Endothelial cell of umbilical vein (primary cell): ENCODE results near the gene PRKAR1B. TPM values are rescaled to one million over a fixed set of nuclear protein-coding genes. Genes with fewer than 3 reads are reported as not detected.

Experiments
- BruUV-seq: library from RNA; stranded (reverse); fragments of 400-500 nt; replicated peaks from 2 replicates; lab custom pipeline; 2021; lab: Mats Ljungman, UMichigan
- CTCF ChIA-PET: fragments of 300-600, 350-600 bp; sonication (Branson Sonifier 250); formaldehyde crosslinking; loops from one replicate; lab custom pipeline; 2021; ENCODE audit warnings: antibody characterized with exemption, inconsistent platforms; lab: Charles Lee
- POLR2A ChIA-PET: fragments of 300-600, 350-600 bp; sonication (Branson Sonifier 250); formaldehyde crosslinking; loops from one replicate; lab custom pipeline; 2021; ENCODE audit warnings: antibody characterized with exemption, inconsistent platforms; lab: Charles Lee
- DNase-seq: peaks from one replicate; pipeline ENCODE4 v3.0.0-alpha.2; 2011; ENCODE audit warnings: low read depth, low spot score
- FAIRE-seq: peaks from 2 replicates; lab custom pipeline; 2011; peaks lifted over from hg19 to GRCh38; lab: Jason Lieb, UNC
- H2AFZ ChIP-seq: 2 replicates; pipeline ENCODE4 v1.6.0; 2012; ENCODE audit warnings: low read depth, low read length, control low read depth, inconsistent platforms
- H3K27ac ChIP-seq: 2 replicates; pipeline ENCODE4 v1.5.1; 2011; ENCODE audit warnings: low read depth, mild to moderate bottlenecking, control low read depth, low read length, moderate library complexity; ENCODE audit not compliant: insufficient read depth
- H3K27me3 ChIP-seq, 2 experiments: 2 replicates each; pipeline versions ENCODE4 v1.6.0 to v1.6.1; 2011; ENCODE audit warnings: low read length in 2 of 2, mixed read lengths in 1 of 2; ENCODE audit not compliant: control insufficient read depth in 2 of 2, insufficient read depth in 2 of 2
- H3K36me3 ChIP-seq, 2 experiments: 2 replicates in 1 of 2; 3 replicates in 1 of 2; pipeline ENCODE4 v1.5.1; 2011; ENCODE audit warnings: low read length in 2 of 2, mild to moderate bottlenecking in 1 of 2, moderate library complexity in 1 of 2; ENCODE audit not compliant: control insufficient read depth in 2 of 2, insufficient read depth in 2 of 2; ENCODE audit errors: extremely low read depth in 1 of 2
- H3K4me1 ChIP-seq: 3 replicates; pipeline ENCODE4 v1.5.1; 2011; ENCODE audit warnings: mild to moderate bottlenecking, low read length; ENCODE audit not compliant: control insufficient read depth, insufficient read depth; ENCODE audit errors: extremely low read depth
- H3K4me2 ChIP-seq: 2 replicates; pipeline ENCODE4 v1.6.1; 2011; ENCODE audit warnings: low read length, control low read depth, mixed read lengths; ENCODE audit not compliant: insufficient read depth
- H3K4me3 ChIP-seq, 3 experiments: fragments of 200-600 bp in 1 of 3; sonication (generic), shearing (Covaris generic) in 1 of 3; replicated peaks in 1 of 3; 2 replicates each; pipeline ENCODE4 v1.5.1; 2011 to 2016; ENCODE audit warnings: control low read depth in 3 of 3, low read length in 3 of 3, mild to moderate bottlenecking in 2 of 3, inconsistent platforms in 1 of 3, low read depth in 1 of 3, moderate library complexity in 1 of 3; ENCODE audit not compliant: insufficient read depth in 1 of 3
- H3K79me2 ChIP-seq: 2 replicates; pipeline ENCODE4 v1.6.0; 2012; ENCODE audit warnings: low read length, inconsistent platforms; ENCODE audit not compliant: control insufficient read depth, insufficient read depth
- H3K9ac ChIP-seq: replicated peaks from 2 replicates; pipeline ENCODE3; 2011; ENCODE audit warnings: low read length, control low read depth; ENCODE audit not compliant: insufficient read depth; ENCODE audit errors: extremely low read depth
- H3K9me1 ChIP-seq: replicated peaks from 3 replicates; pipeline ENCODE4 v1.6.0; 2011; ENCODE audit warnings: mild to moderate bottlenecking, low read length; ENCODE audit not compliant: control insufficient read depth, insufficient read depth; ENCODE audit errors: extremely low read depth
- H3K9me3 ChIP-seq: replicated peaks from 2 replicates; pipeline ENCODE4 v1.5.1; 2012; ENCODE audit warnings: low read length, inconsistent platforms; ENCODE audit not compliant: control insufficient read depth, insufficient read depth
- H4K20me1 ChIP-seq: replicated peaks from 2 replicates; pipeline ENCODE3; 2011; ENCODE audit warnings: mild to moderate bottlenecking, low read length; ENCODE audit not compliant: control insufficient read depth, insufficient read depth; ENCODE audit errors: extremely low read depth
- EZH2 ChIP-seq: IDR thresholded peaks from 2 replicates; pipeline ENCODE4 v1.6.1; 2012; ENCODE audit warnings: borderline replicate concordance, low read depth, mild to moderate bottlenecking, moderate library complexity, low read length, inconsistent platforms; ENCODE audit not compliant: severe bottlenecking
- FOS ChIP-seq: IDR thresholded peaks from 2 replicates; pipeline ENCODE4 v1.6.1; 2011; ENCODE audit warnings: mild to moderate bottlenecking, low read length, moderate library complexity, borderline replicate concordance; ENCODE audit not compliant: insufficient read depth
- GATA2 ChIP-seq: IDR thresholded peaks from 2 replicates; pipeline ENCODE4 v1.7.0; 2011; ENCODE audit warnings: low read depth, mild to moderate bottlenecking, moderate library complexity, mixed read lengths, low read length; ENCODE audit not compliant: insufficient read length, insufficient read depth
- JUN ChIP-seq: IDR thresholded peaks from 2 replicates; pipeline ENCODE4 v1.6.1; 2011; ENCODE audit warnings: borderline replicate concordance, low read depth; ENCODE audit not compliant: insufficient read length, insufficient read depth
- MYC ChIP-seq: IDR thresholded peaks from one replicate; pipeline ENCODE4 v1.6.1; 2011; ENCODE audit warnings: mild to moderate bottlenecking, low read depth, low read length
- POLR2A ChIP-seq: IDR thresholded peaks from 2 replicates; pipeline ENCODE4 v1.6.1; 2012; ENCODE audit warnings: low read depth, mild to moderate bottlenecking, control low read depth, low read length
- POLR2AphosphoS5 ChIP-seq: IDR thresholded peaks from 2 replicates; pipeline ENCODE4 v1.6.1; 2012; ENCODE audit warnings: low read depth, mild to moderate bottlenecking, control low read depth, low read length, moderate library complexity; ENCODE audit not compliant: insufficient read depth
- dilution Hi-C: fragments of 300-500 bp; cut with MboI; formaldehyde crosslinking; loops from one replicate; pipeline ENCODE4 v1.15.0; 2019; ENCODE audit warnings: low sequenced_read_pairs; ENCODE audit not compliant: extremely low pct_ligation_motif_present
- intact Hi-C: fragments of 100-400 bp; cut with micrococcal nuclease; formaldehyde crosslinking; loops from one replicate; pipeline ENCODE4 v1.10.0; 2022
- polyA plus RNA-seq, 4 experiments: library from polyadenylated mRNA; depleted of rRNA in 3 of 4; stranded (reverse) in 3 of 4; unstranded in 1 of 4; fragments of >200 nt; gene quantifications; 2 replicates each; pipeline versions ENCODE4 v1.2.1 to v1.2.3, GENCODE V29; 2011 to 2012; ENCODE audit warnings: missing spikeins in 1 of 4
- total RNA-seq: library from RNA; stranded (reverse); gene quantifications from 2 replicates; pipeline ENCODE4 v1.2.3, GENCODE V29; 2021
- TF ChIP-seq, protein P1 (sequence below), 2 donors: IDR thresholded peaks; 1 replicate in 1 of 2; 2 replicates in 1 of 2; pipeline ENCODE4 v1.5.1; 2011; ENCODE audit warnings: low read length in 2 of 2, mild to moderate bottlenecking in 2 of 2, moderate library complexity in 2 of 2, control low read depth in 1 of 2, inconsistent platforms in 1 of 2, low read depth in 1 of 2; ENCODE audit not compliant: insufficient read depth in 1 of 2; ENCODE audit errors: extremely low read depth in 1 of 2
- TF ChIP-seq, protein P2 (sequence below): IDR thresholded peaks from 2 replicates; pipeline ENCODE4 v1.6.1; 2011; ENCODE audit not compliant: insufficient read depth, insufficient read length

Gene PRKAR1B
- total and polyA plus RNA-seq, 2 donors (not counting 3 experiments of a cell fraction or from before 2014, with no cell fraction given): 15.4 to 29.2 TPM

GRCh38 chr7:507623-508300 is 219.3 kb downstream of the PRKAR1B start:
- Histone ChIP-seq H3K4me3 (no peak overlapping the region), H3K27ac (no peak overlapping the region), H3K9me1 (no peaks in the 10 kb centered on the region), H3K9me3 (no peaks in the 10 kb centered on the region), H3K4me2 (no peak overlapping the region), H3K79me2 (peaks cover 38% of the 10 kb centered on the region), H2AFZ (no peak overlapping the region), H3K4me1 (no peaks in the 10 kb centered on the region), H3K27me3 (no peaks in the 10 kb centered on the region), H4K20me1 (no peaks in the 10 kb centered on the region), H3K9ac (no peak overlapping the region), H3K36me3 (peaks cover 4 to 11% of the 10 kb centered on the region in 2 experiments)
- CTCF ChIA-PET: no interaction called here
- POLR2A ChIA-PET: no interaction called here
- no TSS peak for BruUV-seq
- TF ChIP-seq MYC (no peak), POLR2A (no peak), FOS (no peak), JUN (no peak), GATA2 (no peak), EZH2 (no peak), POLR2AphosphoS5 (no peak)
- TF ChIP-seq, protein P1, sequence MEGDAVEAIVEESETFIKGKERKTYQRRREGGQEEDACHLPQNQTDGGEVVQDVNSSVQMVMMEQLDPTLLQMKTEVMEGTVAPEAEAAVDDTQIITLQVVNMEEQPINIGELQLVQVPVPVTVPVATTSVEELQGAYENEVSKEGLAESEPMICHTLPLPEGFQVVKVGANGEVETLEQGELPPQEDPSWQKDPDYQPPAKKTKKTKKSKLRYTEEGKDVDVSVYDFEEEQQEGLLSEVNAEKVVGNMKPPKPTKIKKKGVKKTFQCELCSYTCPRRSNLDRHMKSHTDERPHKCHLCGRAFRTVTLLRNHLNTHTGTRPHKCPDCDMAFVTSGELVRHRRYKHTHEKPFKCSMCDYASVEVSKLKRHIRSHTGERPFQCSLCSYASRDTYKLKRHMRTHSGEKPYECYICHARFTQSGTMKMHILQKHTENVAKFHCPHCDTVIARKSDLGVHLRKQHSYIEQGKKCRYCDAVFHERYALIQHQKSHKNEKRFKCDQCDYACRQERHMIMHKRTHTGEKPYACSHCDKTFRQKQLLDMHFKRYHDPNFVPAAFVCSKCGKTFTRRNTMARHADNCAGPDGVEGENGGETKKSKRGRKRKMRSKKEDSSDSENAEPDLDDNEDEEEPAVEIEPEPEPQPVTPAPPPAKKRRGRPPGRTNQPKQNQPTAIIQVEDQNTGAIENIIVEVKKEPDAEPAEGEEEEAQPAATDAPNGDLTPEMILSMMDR (IDR thresholded peaks at IDR 0.05; ENCODE audit: extremely low read depth in 1 of 2, insufficient read depth in 1 of 2, low read depth in 1 of 2, low read length in 2 of 2): no peak
- TF ChIP-seq, protein P2, sequence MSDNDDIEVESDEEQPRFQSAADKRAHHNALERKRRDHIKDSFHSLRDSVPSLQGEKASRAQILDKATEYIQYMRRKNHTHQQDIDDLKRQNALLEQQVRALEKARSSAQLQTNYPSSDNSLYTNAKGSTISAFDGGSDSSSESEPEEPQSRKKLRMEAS: no peak
- FAIRE-seq (no peak), DNase-seq (no peak)
- dilution Hi-C loops: no loop called here
- intact Hi-C loops: no loop called here
